HUES64 (cell line): ENCODE measurements around the gene DNAH9.

Experiments
- H3K27ac ChIP-seq: 2 replicates; pipeline ENCODE4 v1.7.0; 2013; ENCODE audit warnings: low read depth, low read length, inconsistent platforms
- H3K27me3 ChIP-seq: 2 replicates; pipeline ENCODE4 v1.6.1; 2013; ENCODE audit warnings: mild to moderate bottlenecking, low read length; ENCODE audit not compliant: insufficient read depth
- H3K36me3 ChIP-seq: 2 replicates; pipeline ENCODE4 v1.6.1; 2013; ENCODE audit warnings: mild to moderate bottlenecking, low read length; ENCODE audit not compliant: insufficient read depth
- H3K4me1 ChIP-seq: 2 replicates; pipeline ENCODE4 v1.6.1; 2013; ENCODE audit warnings: mild to moderate bottlenecking, low read length, moderate library complexity; ENCODE audit not compliant: insufficient read depth
- H3K4me3 ChIP-seq: 2 replicates; pipeline ENCODE4 v1.5.1; 2013; ENCODE audit warnings: mild to moderate bottlenecking, low read length, moderate library complexity
- H3K9ac ChIP-seq: 2 replicates; pipeline ENCODE4 v1.6.1; 2013; ENCODE audit warnings: mild to moderate bottlenecking, low read depth, low read length
- H3K9me3 ChIP-seq: 2 replicates; pipeline ENCODE4 v1.6.1; 2013; ENCODE audit warnings: low read depth, low read length; ENCODE audit not compliant: insufficient read depth
- whole genome bisulfite sequencing: fragments of 150-250, 120-280 bp; methylation state at CpG from one replicate; pipeline ENCODE4 v1.1.7; 2013; ENCODE audit warnings: missing lambda C conversion rate; 5-methylcytosine and 5-hydroxymethylcytosine counted together

Gene DNAH9

GRCh38 chr17:11561281-11561680 lies 37.0 kb upstream of the DNAH9 start:
- Histone ChIP-seq H3K36me3 (no peaks in the 10 kb centered on the region), H3K9me3 (no peaks in the 10 kb centered on the region), H3K27ac (no peak overlapping the region), H3K4me1 (no peaks in the 10 kb centered on the region), H3K27me3 (no peaks in the 10 kb centered on the region), H3K9ac (no peak overlapping the region), H3K4me3 (no peak overlapping the region)
- 86% methylated on average over 1 of the region's 1 CpG for WGBS

GRCh38 chr17:11561702-11562101 lies 36.6 kb upstream of the DNAH9 start:
- 84% methylated on average over 2 of the region's 2 CpGs for WGBS
- Histone ChIP-seq H3K27me3 (no peaks in the 10 kb centered on the region), H3K9ac (no peak overlapping the region), H3K4me3 (no peak overlapping the region), H3K9me3 (no peaks in the 10 kb centered on the region), H3K36me3 (no peaks in the 10 kb centered on the region), H3K4me1 (no peaks in the 10 kb centered on the region), H3K27ac (no peak overlapping the region)

- Histone ChIP-seq H3K4me1 (no peaks in the 10 kb centered on the region), H3K9me3 (no peaks in the 10 kb centered on the region), H3K9ac (no peak overlapping the region), H3K27ac (no peak overlapping the region), H3K4me3 (no peak overlapping the region), H3K36me3 (no peaks in the 10 kb centered on the region), H3K27me3 (no peaks in the 10 kb centered on the region)
- 68% methylated on average over 2 of the region's 3 CpGs for WGBS
Observed at GRCh38 chr17:11564589-11565380, 33.5 kb upstream of the DNAH9 start.

- Histone ChIP-seq H3K4me1 (no peaks in the 10 kb centered on the region), H3K4me3 (no peak overlapping the region), H3K27me3 (no peaks in the 10 kb centered on the region), H3K9ac (no peak overlapping the region), H3K9me3 (no peaks in the 10 kb centered on the region), H3K27ac (no peak overlapping the region), H3K36me3 (no peaks in the 10 kb centered on the region)
- 76% methylated on average over 4 of the region's 4 CpGs for WGBS
Observed at GRCh38 chr17:11565591-11565990, 32.7 kb upstream of the DNAH9 start.

GRCh38 chr17:11578998-11579397 lies 19.3 kb upstream of the DNAH9 start:
- H3K4me1 ChIP-seq = no peaks in the 10 kb centered on the region
- H3K9ac ChIP-seq = no peak overlapping the region
- 71% methylated on average over 1 of the region's 3 CpGs for WGBS
- no peaks in the 10 kb centered on the region for H3K36me3 ChIP-seq
- H3K27me3 ChIP-seq = no peaks in the 10 kb centered on the region
- no peak overlapping the region for H3K27ac ChIP-seq
- H3K4me3 ChIP-seq = no peak overlapping the region
- H3K9me3 ChIP-seq = 0 out of 2 replicates have a peak, but pooled peaks cover 4% of the 10 kb centered on the region

- 94% methylated on average over 3 of the region's 3 CpGs for WGBS
- Histone ChIP-seq H3K9me3 (0 out of 2 replicates have a peak, but pooled peaks cover 4% of the 10 kb centered on the region), H3K27me3 (no peaks in the 10 kb centered on the region), H3K9ac (no peak overlapping the region), H3K27ac (no peak overlapping the region), H3K4me3 (no peak overlapping the region), H3K36me3 (no peaks in the 10 kb centered on the region), H3K4me1 (no peaks in the 10 kb centered on the region)
Observed at GRCh38 chr17:11580677-11581076, 17.6 kb upstream of the DNAH9 start.

GRCh38 chr17:11582217-11582616 lies 16.1 kb upstream of the DNAH9 start:
- Histone ChIP-seq H3K4me3 (no peak overlapping the region), H3K27ac (no peak overlapping the region), H3K27me3 (no peaks in the 10 kb centered on the region), H3K9me3 (0 out of 2 replicates have a peak, but pooled peaks cover 4% of the 10 kb centered on the region), H3K36me3 (no peaks in the 10 kb centered on the region), H3K9ac (no peak overlapping the region), H3K4me1 (no peaks in the 10 kb centered on the region)
- WGBS = 93% methylated on average over 5 of the region's 5 CpGs

GRCh38 chr17:11583306-11583992 lies 14.8 kb upstream of the DNAH9 start:
- Histone ChIP-seq H3K36me3 (no peaks in the 10 kb centered on the region), H3K27ac (no peak overlapping the region), H3K4me1 (no peaks in the 10 kb centered on the region), H3K9me3 (0 out of 2 replicates have a peak, but pooled peaks cover 4% of the 10 kb centered on the region), H3K27me3 (no peaks in the 10 kb centered on the region), H3K9ac (no peak overlapping the region), H3K4me3 (no peak overlapping the region)
- WGBS = 83% methylated on average over 9 of the region's 9 CpGs

GRCh38 chr17:11589716-11590115 lies 8.6 kb upstream of the DNAH9 start:
- no peak overlapping the region for H3K9ac ChIP-seq
- H3K4me1 ChIP-seq = no peaks in the 10 kb centered on the region
- H3K9me3 ChIP-seq = no peaks in the 10 kb centered on the region
- no peak overlapping the region for H3K4me3 ChIP-seq
- no peaks in the 10 kb centered on the region for H3K36me3 ChIP-seq
- no peak overlapping the region for H3K27ac ChIP-seq
- WGBS = 88% methylated on average over 3 of the region's 3 CpGs
- no peaks in the 10 kb centered on the region for H3K27me3 ChIP-seq

- H3K4me1 ChIP-seq = peaks cover 3% of the 10 kb centered on the region; the same call in 1 of the 2 replicates
- H3K4me3 ChIP-seq = no peak overlapping the region
- H3K9me3 ChIP-seq = no peaks in the 10 kb centered on the region
- no peaks in the 10 kb centered on the region for H3K36me3 ChIP-seq
- peaks cover 14% of the 10 kb centered on the region; the same call in 1 of the 2 replicates for H3K27me3 ChIP-seq
- H3K9ac ChIP-seq = no peak overlapping the region
- WGBS = 87% methylated on average over 3 of the region's 5 CpGs
- H3K27ac ChIP-seq = no peak overlapping the region
Observed at GRCh38 chr17:11601661-11602060, 3.4 kb downstream of the DNAH9 start.

- Histone ChIP-seq H3K27me3 (no peaks in the 10 kb centered on the region), H3K36me3 (no peaks in the 10 kb centered on the region), H3K4me1 (peaks cover 9% of the 10 kb centered on the region; the same call in 1 of the 2 replicates), H3K4me3 (no peak overlapping the region), H3K27ac (no peak overlapping the region), H3K9ac (no peak overlapping the region), H3K9me3 (no peaks in the 10 kb centered on the region)
- 85% methylated on average over 6 of the region's 6 CpGs for WGBS
Observed at GRCh38 chr17:11608396-11608795, 10.1 kb downstream of the DNAH9 start.
